Pancreas (tissue), 10 donors: Measurements from ENCODE around the gene AGAP3. TPM values are rescaled to one million over a fixed set of nuclear protein-coding genes. Genes with fewer than 3 reads are reported as not detected.

Experiments used
- ATAC-seq, 4 donors: fragments of 200-7000 bp; cut with Tn5 transposase; one replicate each; pipeline versions ENCODE4 v1.8.0 to v1.9.1; 2020; ENCODE audit warnings: mild to moderate bottlenecking in 4 of 4, moderate library complexity in 4 of 4
- DNase-seq, 6 donors: peaks; one replicate each; pipeline ENCODE4 v3.0.0-alpha.2; 2020
- FAIRE-seq: peaks from 2 replicates; lab custom pipeline; 2012; peaks lifted over from hg19 to GRCh38; lab: Jason Lieb, UNC
- H3K27ac ChIP-seq, 4 donors: fragments of 200-600 bp; sonication (generic); 1 replicate in 3 of 4; 2 replicates in 1 of 4; pipeline versions ENCODE4 v1.5.0 to v1.8.0; 2020
- H3K27me3 ChIP-seq, 4 donors: fragments of 200-600 bp; one replicate each; pipeline ENCODE4 v1.8.0; 2021
- H3K36me3 ChIP-seq, 3 donors: fragments of 200-600 bp; sonication (generic) in 1 of 3; one replicate each; pipeline versions ENCODE4 v1.5.0 to v1.8.0; 2020 to 2021
- H3K4me1 ChIP-seq, 3 donors: fragments of 200-600 bp; one replicate each; pipeline ENCODE4 v1.8.0; 2021
- H3K4me3 ChIP-seq, 4 donors: fragments of 200-600 bp; sonication (generic) in 2 of 4; one replicate each; pipeline versions ENCODE4 v1.5.0 to v1.8.0; 2020 to 2021
- H3K9me3 ChIP-seq, 4 donors: fragments of 200-600 bp; one replicate each; pipeline ENCODE4 v1.8.0; 2021
- CTCF ChIP-seq, 4 donors: fragments of 200-600 bp; sonication (generic) in 3 of 4; IDR thresholded peaks; one replicate each; pipeline versions ENCODE4 v1.5.0 to v1.8.0; 2021; ENCODE audit warnings: antibody characterized with exemption in 4 of 4
- WGBS, 2 donors: extraction: QIAGEN DNeasy Blood & Tissue Kit; methylation state at CpG; one replicate each; pipeline ENCODE4 v1.1.7; 2013; 5-methylcytosine and 5-hydroxymethylcytosine counted together
- intact Hi-C, 3 donors: fragments of 100-400 bp; cut with DNase I; formaldehyde crosslinking; loops; one replicate each; pipeline versions ENCODE4 v1.11.1 to v1.14.2; 2022
- polyA plus RNA-seq, 2 donors: library from polyadenylated mRNA; stranded (reverse); fragments of 200-250 nt; gene quantifications; one replicate each; pipeline ENCODE4 v1.2.3, GENCODE V29; 2013
- total RNA-seq, 6 donors: library from RNA; stranded (reverse); fragmentation: NEBNext Ultra II Directional in 4 of 6; extraction: Animal tissue kit (Norgen Biotek cat#: 25700) in 4 of 6; gene quantifications; one replicate each; pipeline versions ENCODE4 v1.2.1 to v1.2.4, GENCODE V29; 2021 to 2023
- donor health status: healthy with polysubstance abuse.
- donor health status: DM: no; HTN: no; CAD: no; lungs with moderate emphysema.
- donor health status: DM: no; HTN: no; CAD: no.
- donor health status: control.
- donor health status: control.
- donor health status: Bipolar disorder and iron deficiency.
- donor health status: DM: yes; HTN: yes; CAD: no.
- donor health status: DM: no; HTN: no; CAD: no.
- donor health status: DM: no; HTN: no; CAD: no.
- donor health status: DM: yes; HTN: yes; CAD: no.

The AGAP3 gene
- total and polyA plus RNA-seq, 8 donors = 41.5 to 93.9 (median 58.4) TPM

- FAIRE-seq (no peak), DNase-seq (peak in 2 of 6 donors; percentile 13 to 75)
- intact Hi-C loops = no loop called here
These were observed 55.8 kb downstream of the AGAP3 start for GRCh38 chr7:151141855-151142685.

GRCh38 chr7:151142686-151143040 is 56.4 kb downstream of the AGAP3 start:
- no peak overlapping the region for H3K4me3 ChIP-seq
- TF ChIP-seq CTCF (IDR thresholded peaks at IDR 0.05) = no peak
- peak in 4 of 6 donors; percentile 15 to 74 (median 48) for DNase-seq
- H3K36me3 ChIP-seq = peaks cover 0 to 27% (median 5%) of the 10 kb centered on the region in 3 donors
- intact Hi-C loops = no loop called here
- no peaks in the 10 kb centered on the region for H3K9me3 ChIP-seq
- FAIRE-seq = no peak
- no peaks in the 10 kb centered on the region for H3K27me3 ChIP-seq
- no peak overlapping the region for H3K27ac ChIP-seq
- ATAC-seq = peak in 3 of 4 donors; percentile 51 to 74 (median 64)
- no peaks in the 10 kb centered on the region for H3K4me1 ChIP-seq
- WGBS, 2 donors = 57 to 58% methylated on average over 9 to 10 of the region's 10 CpGs

More at GRCh38 chr7:151141855-151142685, 55.8 kb downstream of the AGAP3 start:
- no peak overlapping the region for H3K4me3 ChIP-seq
- H3K36me3 ChIP-seq = peaks cover 0 to 27% (median 5%) of the 10 kb centered on the region in 3 donors
- no peaks in the 10 kb centered on the region for H3K9me3 ChIP-seq
- 86 to 87% methylated on average over 31 of the region's 31 CpGs for WGBS, 2 donors
- TF ChIP-seq CTCF (IDR thresholded peaks at IDR 0.05) = no peak
- no peak overlapping the region for H3K27ac ChIP-seq
- no peak for ATAC-seq
- H3K27me3 ChIP-seq = no peaks in the 10 kb centered on the region
- no peaks in the 10 kb centered on the region for H3K4me1 ChIP-seq

- FAIRE-seq = no peak
- no peaks in the 10 kb centered on the region for H3K4me1 ChIP-seq
- no peaks in the 10 kb centered on the region for H3K27me3 ChIP-seq
- WGBS, 2 donors = 83 to 84% methylated on average over 25 of the region's 25 CpGs
- H3K4me3 ChIP-seq = no peak overlapping the region
- peaks cover 0 to 23% (median 5%) of the 10 kb centered on the region in 3 donors for H3K36me3 ChIP-seq
- no peaks in the 10 kb centered on the region for H3K9me3 ChIP-seq
- ATAC-seq = no peak
- intact Hi-C loops = no loop called here
- DNase-seq = peak in 2 of 6 donors; percentile 10 to 19
- H3K27ac ChIP-seq = no peak overlapping the region
- no peak for TF ChIP-seq CTCF (IDR thresholded peaks at IDR 0.05)
These were observed 57.2 kb downstream of the AGAP3 start for GRCh38 chr7:151143261-151144015.

GRCh38 chr7:151144387-151144786 is 58.1 kb downstream of the AGAP3 start:
- H3K27me3 ChIP-seq = no peaks in the 10 kb centered on the region
- H3K27ac ChIP-seq = no peak overlapping the region
- DNase-seq (no peak), FAIRE-seq (no peak), ATAC-seq (no peak)
- no peaks in the 10 kb centered on the region for H3K9me3 ChIP-seq
- 97% methylated on average over 7 of the region's 7 CpGs for WGBS, 2 donors
- intact Hi-C loops = no loop called here
- no peaks in the 10 kb centered on the region for H3K4me1 ChIP-seq
- no peak for TF ChIP-seq CTCF (IDR thresholded peaks at IDR 0.05)
- H3K4me3 ChIP-seq = no peak overlapping the region
- H3K36me3 ChIP-seq = peaks cover 0 to 23% (median 5%) of the 10 kb centered on the region in 3 donors
